Vagina (tissue), 2 donors: ENCODE measurements around the gene TNFAIP3.

Source experiments
- POLR2A ChIP-seq, 2 donors: fragments of 450-650 bp; IDR thresholded peaks; one replicate each; pipeline ENCODE4 v1.6.1; 2017; ENCODE audit warnings: antibody characterized with exemption in 2 of 2, mild to moderate bottlenecking in 2 of 2, moderate library complexity in 2 of 2
- POLR2AphosphoS5 ChIP-seq, 2 donors: sonication (generic); formaldehyde crosslinking; IDR thresholded peaks; one replicate each; pipeline ENCODE4 v1.9.0; 2017; ENCODE audit warnings: antibody characterized with exemption in 2 of 2, mild to moderate bottlenecking in 2 of 2, low read depth in 1 of 2; ENCODE audit not compliant: insufficient read depth in 1 of 2
- TF ChIP-seq, protein P1 (sequence below), 3 experiments: fragments of 450-650 bp in 2 of 3; fragments of 200-600 bp in 1 of 3; sonication (generic) in 1 of 3; IDR thresholded peaks; one replicate each; pipeline ENCODE4 v1.5.1; 2017 to 2019; ENCODE audit warnings: antibody characterized with exemption in 3 of 3, mild to moderate bottlenecking in 2 of 3, moderate library complexity in 2 of 3

DNA sequence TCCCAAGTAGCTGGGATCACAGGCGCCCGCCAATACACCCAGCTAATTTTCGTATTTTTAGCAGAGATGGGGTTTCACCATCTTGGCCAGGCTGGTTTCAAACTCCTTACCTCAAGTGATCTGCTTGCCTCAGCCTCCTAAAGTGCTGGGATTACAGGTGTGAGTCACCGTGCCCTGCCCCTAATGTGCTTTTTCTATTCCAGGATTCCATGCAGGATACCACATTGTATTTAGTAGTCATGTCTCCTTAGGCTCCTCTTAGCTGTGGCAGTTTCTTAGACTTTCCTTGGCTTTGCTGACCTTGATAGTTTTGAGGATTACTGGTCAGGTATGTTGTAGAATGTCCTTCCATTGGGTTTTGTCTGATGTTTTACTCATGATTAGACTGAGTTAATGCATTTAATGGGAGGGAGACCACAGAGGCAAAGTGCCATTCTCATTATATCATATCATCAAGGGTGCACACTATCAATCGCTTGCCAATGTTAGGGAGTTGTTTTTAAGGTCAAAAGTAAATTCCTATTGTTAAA lies 39.6 kb upstream of the TNFAIP3 start:
- TF ChIP-seq, protein P1, sequence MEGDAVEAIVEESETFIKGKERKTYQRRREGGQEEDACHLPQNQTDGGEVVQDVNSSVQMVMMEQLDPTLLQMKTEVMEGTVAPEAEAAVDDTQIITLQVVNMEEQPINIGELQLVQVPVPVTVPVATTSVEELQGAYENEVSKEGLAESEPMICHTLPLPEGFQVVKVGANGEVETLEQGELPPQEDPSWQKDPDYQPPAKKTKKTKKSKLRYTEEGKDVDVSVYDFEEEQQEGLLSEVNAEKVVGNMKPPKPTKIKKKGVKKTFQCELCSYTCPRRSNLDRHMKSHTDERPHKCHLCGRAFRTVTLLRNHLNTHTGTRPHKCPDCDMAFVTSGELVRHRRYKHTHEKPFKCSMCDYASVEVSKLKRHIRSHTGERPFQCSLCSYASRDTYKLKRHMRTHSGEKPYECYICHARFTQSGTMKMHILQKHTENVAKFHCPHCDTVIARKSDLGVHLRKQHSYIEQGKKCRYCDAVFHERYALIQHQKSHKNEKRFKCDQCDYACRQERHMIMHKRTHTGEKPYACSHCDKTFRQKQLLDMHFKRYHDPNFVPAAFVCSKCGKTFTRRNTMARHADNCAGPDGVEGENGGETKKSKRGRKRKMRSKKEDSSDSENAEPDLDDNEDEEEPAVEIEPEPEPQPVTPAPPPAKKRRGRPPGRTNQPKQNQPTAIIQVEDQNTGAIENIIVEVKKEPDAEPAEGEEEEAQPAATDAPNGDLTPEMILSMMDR (IDR thresholded peaks at IDR 0.05) = no peak
- TF ChIP-seq POLR2AphosphoS5 (IDR thresholded peaks at IDR 0.05; ENCODE audit: insufficient read depth in 1 of 2, low read depth in 1 of 2) (no peak), POLR2A (IDR thresholded peaks at IDR 0.05) (no peak)
